GM21825 (cell line): ENCODE results near the gene DOC2B.
"Not testable (repeated sequence)": the region's sequence is repeated elsewhere in the genome, so short reads cannot be mapped to it uniquely, and the experiment has no call there.

Source experiments
- ATAC-seq: cut with Tn5 transposase; IDR thresholded peaks from one replicate; pipeline ENCODE4 v1.9.1; 2021; ENCODE audit warnings: mild to moderate bottlenecking, moderate library complexity; ENCODE audit not compliant: unreplicated experiment

Gene DOC2B

DNA sequence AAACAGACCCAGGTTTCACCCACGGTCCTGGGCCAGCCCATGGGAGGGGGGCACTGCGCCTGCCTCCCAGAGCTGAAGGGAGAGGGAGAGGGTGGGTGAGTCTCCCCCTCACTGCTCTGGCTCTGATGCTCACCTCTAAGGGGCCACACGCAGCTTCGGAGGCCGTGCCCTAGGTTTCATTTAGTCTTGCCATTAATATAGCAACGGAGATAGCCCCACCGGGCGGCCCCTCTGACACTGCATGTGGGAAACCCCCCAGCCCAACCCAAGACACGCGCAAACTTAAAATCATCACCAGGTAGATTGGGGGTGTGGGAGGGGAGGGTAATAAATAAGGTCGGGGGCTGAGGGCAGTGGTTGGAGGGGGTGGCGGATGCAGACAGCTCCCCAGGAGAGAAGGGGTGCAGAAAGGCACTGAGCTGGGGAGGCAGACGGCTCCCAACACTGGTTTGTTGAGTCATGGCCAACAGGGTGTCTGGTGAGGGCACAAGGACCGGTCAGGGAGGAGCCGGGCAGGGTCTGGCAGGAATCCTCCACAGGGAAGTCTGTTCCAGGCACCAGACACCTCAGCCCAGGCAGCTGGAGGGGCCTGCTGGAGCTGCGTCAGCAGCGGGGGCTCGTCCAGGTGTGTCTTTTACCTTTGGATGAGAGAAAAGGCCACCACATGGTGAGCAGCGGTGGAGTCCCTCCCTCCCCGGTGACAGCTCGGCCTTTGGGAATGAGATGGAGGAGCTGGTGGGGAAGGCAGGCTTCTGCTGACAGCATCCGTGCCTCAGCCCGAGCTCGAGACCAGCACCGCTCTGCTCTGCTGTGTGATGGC lies 32.0 kb upstream of the DOC2B start:
- no peak for ATAC-seq

DNA sequence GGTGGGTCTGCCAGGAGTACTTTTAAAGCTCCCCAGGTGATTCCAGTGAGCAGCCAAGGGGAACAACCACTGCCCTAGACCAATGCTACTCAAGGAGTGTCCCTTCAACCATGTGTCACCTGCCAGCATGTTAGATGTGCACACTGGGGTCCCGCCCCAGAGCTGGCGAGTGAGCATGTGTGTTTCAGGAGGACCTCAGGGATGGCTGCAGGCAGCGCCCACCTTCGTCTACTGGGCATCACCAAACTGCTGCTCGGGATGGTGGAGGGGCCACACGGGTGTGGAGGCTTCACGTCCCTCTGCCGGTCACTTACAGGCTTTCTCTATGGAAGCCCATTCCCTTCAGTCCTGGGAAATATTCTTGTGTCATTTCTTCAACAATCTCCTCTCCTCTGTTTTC lies 29.0 kb upstream of the DOC2B start:
- ATAC-seq = no peak

DNA sequence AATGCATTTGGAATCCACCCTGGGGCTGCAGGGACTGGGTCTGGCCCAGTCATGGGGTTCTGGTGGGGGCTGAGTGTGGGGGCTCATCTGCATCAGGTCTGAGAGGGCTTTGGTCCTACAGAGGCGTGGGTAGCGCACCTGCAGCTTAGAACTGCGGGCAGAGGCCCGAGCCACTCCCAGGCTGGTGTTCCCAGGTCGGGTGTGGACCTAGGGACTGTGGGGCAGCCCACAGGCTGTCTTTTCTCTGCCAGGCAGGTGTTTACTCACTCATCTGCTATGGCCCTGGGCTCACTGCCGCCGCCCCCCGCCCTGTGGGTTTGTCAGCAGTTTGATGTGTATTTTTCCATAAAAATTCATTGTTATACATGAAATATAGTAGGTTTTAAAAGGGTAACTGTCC lies 27.0 kb upstream of the DOC2B start:
- no peak for ATAC-seq

DNA sequence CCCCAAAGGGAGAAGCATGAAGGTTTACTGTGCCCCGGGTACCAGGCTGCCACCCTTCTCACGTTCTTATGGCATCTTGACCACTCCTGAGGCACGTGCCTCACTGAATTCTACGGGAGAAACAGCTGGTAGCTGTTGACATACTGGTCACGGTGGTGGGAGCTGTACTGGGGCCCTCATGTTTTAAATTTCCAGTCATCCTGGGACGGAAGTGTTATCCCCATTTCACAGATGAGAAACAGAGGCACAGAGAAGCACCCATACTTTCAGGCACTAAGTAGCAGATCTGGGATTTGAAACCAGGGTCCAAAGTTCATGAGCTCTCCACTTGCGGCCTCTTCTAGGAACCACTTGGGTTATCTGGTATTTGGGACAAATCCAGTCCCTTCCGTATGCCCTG lies 26.3 kb upstream of the DOC2B start:
- ATAC-seq = no peak

DNA sequence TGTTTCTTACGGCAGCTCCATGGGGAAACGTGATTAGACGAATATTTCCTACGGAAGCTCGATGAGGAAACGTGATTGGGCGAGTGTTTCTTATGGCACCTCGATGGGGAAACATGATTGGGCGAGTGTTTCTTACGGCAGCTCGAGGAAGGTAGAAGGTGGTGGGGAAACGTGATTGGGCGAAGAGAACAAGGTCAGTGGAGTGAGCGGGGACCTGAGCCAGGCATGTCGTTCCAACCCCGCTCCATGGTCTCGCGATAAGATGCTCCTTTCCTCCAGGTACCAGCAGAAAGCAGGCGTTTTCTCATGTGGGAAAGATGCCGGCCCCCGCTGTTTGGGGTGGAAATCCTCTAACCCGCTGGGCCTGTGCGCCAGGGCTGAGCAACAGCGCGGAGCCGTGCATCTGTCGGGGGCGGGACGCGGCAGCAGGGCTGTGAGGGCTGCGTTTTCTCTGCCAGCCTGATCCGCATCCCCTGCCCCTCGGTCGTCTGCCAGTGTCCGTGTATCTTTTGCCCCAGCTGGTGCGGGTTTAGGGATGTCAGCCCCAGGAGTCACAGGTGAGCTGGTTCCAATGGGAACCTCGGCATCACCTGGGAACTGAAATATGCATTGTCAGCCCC lies 25.6 kb upstream of the DOC2B start:
- ATAC-seq = no peak

DNA sequence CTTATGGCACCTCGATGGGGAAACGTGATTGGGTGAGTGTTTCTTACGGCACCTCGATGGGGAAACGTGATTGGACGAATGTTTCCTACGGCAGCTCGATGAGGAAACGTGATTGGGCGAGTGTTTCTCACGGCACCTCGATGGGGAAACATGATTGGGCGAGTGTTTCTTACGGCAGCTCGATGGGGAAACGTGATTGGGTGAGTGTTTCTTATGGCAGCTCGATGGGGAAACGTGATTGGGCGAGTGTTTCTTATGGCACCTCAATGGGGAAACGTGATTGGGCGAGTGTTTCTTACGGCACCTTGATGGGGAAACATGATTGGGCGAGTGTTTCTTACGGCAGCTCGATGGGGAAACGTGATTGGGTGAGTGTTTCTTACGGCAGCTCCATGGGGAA lies 25.0 kb upstream of the DOC2B start:
- not testable (repeated sequence) for ATAC-seq

DNA sequence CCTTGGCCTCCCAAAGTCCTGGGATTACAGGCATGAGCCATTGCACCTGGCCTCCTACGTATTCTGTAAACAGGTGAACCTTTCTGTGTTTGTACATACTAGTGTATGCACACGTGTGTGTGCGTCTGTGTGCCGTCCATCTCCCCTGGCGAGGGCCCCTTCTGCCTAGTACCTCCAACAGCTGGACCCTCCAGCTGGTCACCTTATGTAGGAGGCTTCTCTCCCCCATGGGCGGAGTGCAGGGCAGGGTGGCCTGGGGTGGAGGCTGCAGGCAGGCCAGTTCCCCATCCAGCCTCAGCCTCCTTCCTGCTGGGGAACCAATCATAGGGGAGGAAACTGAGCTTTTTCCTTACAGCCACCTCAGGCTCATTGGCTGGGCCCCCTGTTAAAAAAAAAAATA lies 24.4 kb upstream of the DOC2B start:
- ATAC-seq = no peak

DNA sequence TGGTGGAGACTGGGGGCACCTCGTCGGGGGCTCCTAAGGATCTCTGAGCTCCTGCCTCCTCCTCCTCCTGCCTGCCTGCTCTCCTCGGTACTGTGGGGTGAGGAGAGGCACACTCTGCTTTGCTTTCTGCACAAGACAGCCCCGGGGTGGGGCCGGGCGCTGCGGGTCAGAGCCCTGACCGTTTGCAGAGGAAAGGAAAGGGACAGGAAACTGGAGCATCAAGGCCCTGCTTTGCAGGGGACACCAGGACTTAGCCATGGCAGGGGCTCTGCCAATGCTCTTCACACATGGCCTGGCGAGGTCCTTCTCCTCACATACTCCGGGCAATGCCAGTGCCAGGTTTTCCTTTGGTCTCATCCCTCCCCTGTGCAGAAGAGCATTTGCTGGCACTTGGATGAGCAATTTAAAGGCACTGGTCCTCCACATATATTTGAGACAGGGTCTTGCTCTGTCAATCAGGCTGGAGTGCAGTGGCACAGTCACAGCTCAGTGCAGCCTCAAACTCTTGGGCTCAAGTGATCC lies 23.8 kb upstream of the DOC2B start:
- ATAC-seq = no peak

DNA sequence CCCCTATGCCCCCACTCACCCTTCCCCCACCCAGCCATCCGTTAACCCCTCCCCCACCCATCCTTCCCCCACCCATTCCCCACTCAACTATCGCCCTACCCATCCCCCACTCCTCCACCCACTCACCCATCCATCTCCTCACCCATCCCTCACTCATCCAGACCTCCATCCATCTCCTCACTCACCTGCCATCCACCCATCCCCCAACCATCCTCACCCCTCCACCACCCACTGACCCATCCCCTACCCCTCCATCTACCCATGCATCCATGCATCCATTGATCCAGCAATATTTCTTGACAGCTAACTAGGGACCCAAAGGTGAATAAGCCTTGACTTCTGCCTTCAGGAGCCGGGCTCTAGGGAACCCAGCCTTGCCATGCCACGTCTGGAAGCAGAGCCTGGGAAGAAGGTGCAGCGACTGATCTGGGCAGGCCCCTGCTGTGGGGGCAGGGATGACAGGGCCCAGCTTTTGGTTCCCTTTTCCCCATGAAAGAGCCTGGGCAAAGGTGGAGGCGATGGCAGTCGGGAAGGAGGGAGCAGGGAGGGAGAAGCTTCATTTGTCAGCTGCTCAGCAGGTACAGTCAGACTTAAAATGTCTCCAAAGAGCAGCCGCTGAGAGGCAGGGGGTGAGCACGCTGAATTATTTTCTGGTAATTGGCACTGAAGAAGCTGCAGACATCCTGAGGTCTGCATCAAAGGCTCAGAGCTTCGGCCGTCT lies 23.1 kb upstream of the DOC2B start:
- ATAC-seq = no peak

DNA sequence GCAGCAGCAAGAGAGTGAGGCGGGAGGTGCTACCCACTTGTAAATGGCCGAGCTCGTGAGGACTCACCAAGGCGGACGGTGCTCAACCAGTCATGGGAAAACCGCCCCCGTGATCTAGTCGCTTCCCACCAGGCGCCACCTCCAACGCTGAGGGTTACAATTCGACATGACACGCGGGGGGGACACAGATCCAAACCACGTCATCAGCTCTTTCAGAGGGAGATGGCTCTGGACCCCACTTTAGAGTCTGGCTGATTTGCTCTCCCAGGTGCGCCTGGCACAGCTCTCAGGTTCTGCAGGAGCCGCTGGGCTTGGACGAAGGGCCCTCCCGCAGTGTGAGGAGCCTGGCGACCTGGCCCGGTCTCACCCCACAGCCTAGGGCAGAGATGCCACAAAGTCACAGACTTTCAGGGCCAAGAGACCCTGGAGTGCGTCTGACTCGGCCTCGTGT lies 21.1 kb upstream of the DOC2B start:
- no peak for ATAC-seq

DNA sequence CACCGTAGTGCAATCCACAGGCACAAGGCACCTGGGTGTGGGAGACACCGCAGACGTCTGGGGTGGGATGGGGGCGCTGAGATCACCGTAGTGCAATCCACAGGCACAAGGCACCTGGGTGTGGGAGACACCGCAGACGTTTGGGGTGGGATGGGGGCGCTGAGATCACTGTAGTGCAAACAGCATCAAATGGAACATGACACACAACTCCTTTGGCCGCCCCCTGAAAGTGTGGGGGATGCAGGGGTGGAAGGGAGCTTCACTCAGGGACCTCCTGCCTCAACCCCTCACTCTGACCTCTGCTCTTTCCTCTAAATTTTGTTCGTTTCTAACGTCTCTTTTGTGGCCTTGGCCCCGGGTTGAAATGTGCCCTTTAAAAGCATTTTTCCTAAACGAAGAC lies 20.3 kb upstream of the DOC2B start:
- ATAC-seq = not testable (repeated sequence)

DNA sequence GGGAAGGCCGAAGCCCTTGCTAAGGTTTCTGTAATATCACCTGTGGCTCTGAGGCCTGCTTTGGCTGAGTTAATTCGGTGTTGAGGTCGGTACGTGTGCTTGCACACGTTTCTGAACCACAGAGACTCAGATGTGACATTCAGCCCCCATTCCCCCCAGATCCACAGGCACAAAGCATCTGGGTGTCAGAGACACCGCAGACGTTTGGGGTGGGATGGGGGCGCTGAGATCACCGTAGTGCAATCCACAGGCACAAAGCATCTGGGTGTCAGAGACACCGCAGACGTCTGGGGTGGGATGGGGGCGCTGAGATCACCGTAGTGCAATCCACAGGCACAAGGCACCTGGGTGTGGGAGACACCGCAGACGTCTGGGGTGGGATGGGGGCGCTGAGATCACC lies 19.8 kb upstream of the DOC2B start:
- not testable (repeated sequence) for ATAC-seq

DNA sequence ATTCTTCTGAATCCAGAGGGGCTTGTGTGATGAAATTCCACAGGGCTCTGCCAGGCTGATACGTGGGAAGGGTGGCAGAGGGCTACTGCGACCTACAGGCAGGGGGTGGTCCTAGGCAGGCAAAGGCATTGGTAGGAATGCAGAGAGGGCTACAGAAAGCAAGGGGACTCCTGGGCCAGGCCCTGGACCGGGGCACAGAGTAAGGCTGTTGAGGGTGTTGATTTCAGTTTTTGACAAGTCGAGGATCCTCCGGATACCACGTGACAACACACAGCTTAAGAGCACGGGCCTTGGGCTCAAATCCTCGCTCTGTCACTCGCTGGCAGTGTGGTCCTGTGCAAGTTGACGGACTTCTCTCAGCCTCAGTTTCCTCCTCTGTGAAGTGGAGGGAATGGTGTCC lies 19.1 kb upstream of the DOC2B start:
- ATAC-seq = no peak

DNA sequence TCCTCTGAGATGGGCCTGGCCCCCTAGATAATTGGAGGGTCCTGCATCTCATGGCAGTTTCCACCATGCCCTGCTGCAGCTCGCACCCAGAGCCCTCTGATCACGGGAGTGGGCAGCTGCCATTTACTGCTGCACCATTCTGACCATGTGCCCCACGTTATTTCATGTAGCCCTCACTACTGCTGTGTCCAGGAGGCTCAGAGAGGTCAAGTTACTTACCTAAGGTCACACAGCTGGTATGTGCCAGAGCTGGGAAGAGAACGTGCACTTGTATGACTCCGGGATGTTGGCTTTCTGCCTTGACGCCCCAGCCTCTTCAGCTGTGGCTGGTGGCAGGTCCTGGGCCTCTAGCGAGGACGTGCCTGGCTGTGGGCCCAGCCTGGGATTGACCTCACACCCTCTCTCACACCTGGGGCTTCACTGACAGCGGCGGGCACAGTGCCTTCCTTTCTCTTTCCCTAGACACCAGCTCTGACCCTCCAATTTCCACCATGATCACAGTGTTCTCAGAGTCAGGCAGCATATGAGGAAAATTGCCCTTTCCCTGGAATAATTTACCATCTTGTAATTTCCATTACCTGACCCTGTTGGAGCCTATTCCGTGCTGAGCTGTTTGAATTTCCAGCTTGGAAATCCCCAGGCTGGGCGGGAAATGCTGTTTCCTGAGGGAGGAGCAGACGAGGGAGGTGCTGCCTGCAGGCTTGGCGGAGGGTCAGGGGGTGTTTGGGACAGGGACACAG lies 18.5 kb upstream of the DOC2B start:
- ATAC-seq = no peak

DNA sequence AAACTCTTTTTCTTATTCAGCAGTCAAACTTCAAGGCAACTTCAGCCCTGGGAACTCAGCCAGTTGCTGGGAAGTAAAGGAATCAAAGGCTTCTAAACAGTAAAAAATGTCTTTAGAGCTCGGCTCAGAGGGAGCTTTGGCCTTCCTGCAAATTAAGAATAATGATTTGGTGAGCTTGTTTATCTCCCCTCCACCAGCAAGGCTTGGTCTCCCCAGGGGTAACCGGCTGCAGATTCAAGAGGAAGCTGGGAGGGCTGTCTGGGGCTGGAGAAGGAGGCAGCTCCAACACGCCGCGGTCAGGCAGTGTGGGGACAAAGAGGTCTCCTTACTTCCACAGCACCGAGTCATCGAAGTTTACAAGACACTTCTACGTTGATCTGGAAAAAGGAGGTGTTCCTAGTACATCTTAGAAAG lies 17.7 kb upstream of the DOC2B start:
- ATAC-seq = no peak

DNA sequence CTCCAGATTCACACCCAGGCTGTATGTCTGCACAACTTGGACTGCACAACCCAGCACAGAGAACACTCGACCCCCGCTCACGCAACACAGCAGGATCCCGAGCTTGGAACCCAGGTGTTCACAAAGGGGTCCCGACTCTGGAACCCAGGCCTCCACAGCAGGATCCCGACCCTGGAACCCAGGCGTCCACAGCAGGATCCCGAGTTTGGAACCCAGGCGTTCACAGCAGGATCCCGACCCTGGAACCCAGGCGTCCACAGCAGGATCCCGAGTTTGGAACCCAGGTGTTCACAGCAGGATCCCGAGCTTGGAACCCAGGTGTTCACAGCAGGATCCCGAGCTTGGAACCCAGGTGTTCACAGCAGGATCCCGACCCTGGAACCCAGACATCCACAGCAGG lies 16.8 kb upstream of the DOC2B start:
- not testable (repeated sequence) for ATAC-seq

DNA sequence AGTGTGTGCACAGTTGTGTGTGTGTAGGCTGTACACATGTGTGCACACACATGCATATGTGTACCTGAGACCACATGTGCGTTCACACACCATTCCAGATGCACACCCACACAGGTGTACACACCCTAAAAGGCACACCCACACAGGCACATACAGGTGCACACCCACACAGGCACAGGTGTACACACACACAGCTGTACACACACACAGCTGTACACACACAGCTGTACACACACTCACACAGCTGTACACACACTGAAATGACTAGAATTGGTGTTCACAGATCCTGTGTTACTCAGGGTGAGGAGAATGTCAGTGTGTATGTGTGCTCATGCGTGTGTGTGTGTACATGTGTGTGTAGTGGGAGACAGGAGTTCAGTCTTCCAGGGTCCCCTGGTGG lies 15.9 kb upstream of the DOC2B start:
- no peak for ATAC-seq

DNA sequence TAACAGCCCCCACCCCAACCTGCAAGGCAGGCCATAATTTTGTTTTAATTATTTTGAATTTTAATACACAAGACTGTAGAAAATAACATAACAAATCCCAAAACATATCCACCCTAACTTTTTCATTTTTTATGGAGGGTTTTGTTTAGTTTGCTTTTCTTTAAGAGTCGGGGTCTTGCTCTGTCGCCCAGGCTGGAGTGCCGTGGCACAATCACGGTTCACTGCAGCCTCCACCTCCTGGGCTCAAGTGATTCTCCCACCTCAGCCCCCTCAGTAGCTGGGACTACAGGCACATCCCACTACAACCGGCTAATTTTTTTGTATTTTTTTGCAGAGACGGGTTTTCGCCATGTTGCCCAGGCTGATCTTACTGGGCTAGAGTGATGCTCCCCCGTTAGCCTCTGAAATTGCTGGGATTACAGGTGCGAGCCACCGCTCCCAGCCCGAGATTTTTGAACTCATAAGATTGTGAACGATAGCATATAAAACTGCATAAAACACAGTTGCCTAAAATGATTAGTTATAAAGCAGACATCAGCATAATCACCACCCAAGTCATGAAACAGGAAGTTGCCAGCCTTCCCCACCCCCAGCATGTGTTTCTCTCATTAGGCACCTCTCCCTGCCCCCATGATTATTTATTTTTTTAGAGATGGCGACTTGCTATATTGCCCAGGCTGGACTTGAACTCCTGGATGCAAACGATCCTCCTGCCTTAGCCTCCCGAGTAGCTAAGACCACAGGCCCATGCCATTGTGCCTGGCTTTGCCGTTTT lies 13.6 kb upstream of the DOC2B start:
- ATAC-seq = no peak

DNA sequence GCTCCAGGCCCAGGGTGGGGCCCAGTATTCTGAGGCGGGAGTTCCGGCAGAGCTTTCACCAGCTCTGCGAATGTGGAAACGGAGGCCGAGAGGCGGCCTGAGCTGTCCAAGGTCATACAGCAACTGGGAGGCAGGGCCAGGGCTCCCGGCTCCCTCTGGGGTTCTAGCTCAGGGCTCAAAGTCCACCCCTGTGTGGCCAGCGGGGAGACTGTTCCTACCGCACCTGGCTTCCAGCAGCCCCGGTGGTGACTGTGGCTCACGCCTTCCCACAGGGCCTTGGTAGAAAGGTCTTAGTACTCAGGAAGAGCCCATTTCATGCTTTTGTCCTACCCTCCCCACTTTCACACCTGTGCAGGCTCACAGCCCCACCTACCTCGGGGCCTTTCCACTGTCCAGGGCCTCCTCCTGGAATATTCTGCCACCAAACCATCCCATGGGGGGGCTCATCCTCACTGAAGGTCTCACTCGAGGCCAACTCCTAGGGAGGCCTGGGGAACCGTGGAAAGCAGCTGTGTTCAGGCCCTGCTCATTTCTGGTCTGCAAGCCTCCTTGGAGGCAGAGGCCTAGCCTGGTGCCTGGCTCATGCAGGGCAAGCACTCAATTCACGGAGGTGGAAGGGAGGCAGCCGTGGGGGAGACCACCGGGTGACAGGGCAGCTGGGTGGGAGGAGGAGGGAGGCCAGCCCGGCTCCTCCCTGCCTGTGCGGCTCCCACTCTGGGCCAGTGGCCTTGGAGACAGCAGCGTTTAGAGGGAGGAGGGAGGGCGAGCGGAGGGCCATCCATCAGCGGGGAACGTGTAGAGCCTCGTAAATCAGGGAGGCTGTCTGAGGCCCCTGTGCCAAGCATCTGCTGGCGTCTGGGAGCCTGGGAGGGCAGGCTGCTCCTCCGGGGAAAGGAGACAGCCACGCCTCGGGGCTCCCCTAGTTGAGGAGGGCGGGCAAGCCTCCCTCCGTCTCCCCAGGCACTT lies 12.7 kb upstream of the DOC2B start:
- ATAC-seq = no peak
